Activated naive CD8-positive, alpha-beta T cell (primary cell): ENCODE data around the gene MYO1A.

ENCODE experiments used
- H3K27ac Mint-ChIP-seq: one replicate; pipeline ENCODE4 v1.8.0; 2021; ENCODE audit warnings: mixed read lengths
- H3K27me3 Mint-ChIP-seq: one replicate; pipeline ENCODE4 v1.8.0; 2021; ENCODE audit warnings: mixed read lengths
- H3K36me3 Mint-ChIP-seq: one replicate; pipeline ENCODE4 v1.8.0; 2021; ENCODE audit warnings: mixed read lengths
- H3K4me1 Mint-ChIP-seq: one replicate; pipeline ENCODE4 v1.8.0; 2021; ENCODE audit warnings: low read depth, mixed read lengths
- H3K4me3 Mint-ChIP-seq: one replicate; pipeline ENCODE4 v1.8.0; 2021; ENCODE audit warnings: mild to moderate bottlenecking, mixed read lengths
- H3K9me3 Mint-ChIP-seq: one replicate; pipeline ENCODE4 v1.8.0; 2021; ENCODE audit warnings: low read depth, mixed read lengths

The MYO1A gene

GRCh38 chr12:57049890-57050289, at the start of gene MYO1A:
TSS of gene MYO1A (minus strand) at chr12:57050129. CDS start at chr12:57048323, 1,806 bp downstream.
- no peak within 1 kb of the TSS for H3K4me3 Mint-ChIP-seq
- H3K27me3 Mint-ChIP-seq, result no peaks in the 10 kb centered on the region
- H3K9me3 Mint-ChIP-seq, result no peaks in the 10 kb centered on the region
- no peaks in the 10 kb centered on the region for H3K36me3 Mint-ChIP-seq
- H3K27ac Mint-ChIP-seq, result no peak within 1 kb of the TSS
- H3K4me1 Mint-ChIP-seq, result peaks cover 29% of the 10 kb centered on the region

GRCh38 chr12:57099047-57099714, 49.3 kb upstream of the MYO1A start:
- Mint-ChIP-seq H3K4me1 (peaks cover 58% of the 10 kb centered on the region), H3K9me3 (no peaks in the 10 kb centered on the region), H3K36me3 (peaks cover 3% of the 10 kb centered on the region), H3K4me3 (no peak overlapping the region), H3K27me3 (no peaks in the 10 kb centered on the region), H3K27ac (peak overlapping the region; percentile 86)

GRCh38 chr12:57098546-57098945, 48.6 kb upstream of the MYO1A start:
- no peak overlapping the region for H3K4me3 Mint-ChIP-seq
- peaks cover 55% of the 10 kb centered on the region for H3K4me1 Mint-ChIP-seq
- peak overlapping the region; percentile 86 for H3K27ac Mint-ChIP-seq
- peaks cover 3% of the 10 kb centered on the region for H3K36me3 Mint-ChIP-seq
- H3K9me3 Mint-ChIP-seq, result no peaks in the 10 kb centered on the region
- H3K27me3 Mint-ChIP-seq, result no peaks in the 10 kb centered on the region

- Mint-ChIP-seq H3K4me3 (no peak overlapping the region), H3K27me3 (no peaks in the 10 kb centered on the region), H3K4me1 (peaks cover 57% of the 10 kb centered on the region), H3K27ac (peak overlapping the region; percentile 74), H3K36me3 (peaks cover 3% of the 10 kb centered on the region), H3K9me3 (no peaks in the 10 kb centered on the region)
These were observed 47.6 kb upstream of the MYO1A start for GRCh38 chr12:57097554-57097835.

- Mint-ChIP-seq H3K9me3 (no peaks in the 10 kb centered on the region), H3K27me3 (no peaks in the 10 kb centered on the region), H3K4me1 (peaks cover 56% of the 10 kb centered on the region), H3K4me3 (no peak overlapping the region), H3K36me3 (peaks cover 3% of the 10 kb centered on the region), H3K27ac (peak overlapping the region; percentile 74)
These were observed 47.0 kb upstream of the MYO1A start for GRCh38 chr12:57096748-57097553.

- H3K4me3 Mint-ChIP-seq, result no peak overlapping the region
- peaks cover 56% of the 10 kb centered on the region for H3K4me1 Mint-ChIP-seq
- H3K36me3 Mint-ChIP-seq, result peaks cover 3% of the 10 kb centered on the region
- peak overlapping the region; percentile 80 for H3K27ac Mint-ChIP-seq
- H3K27me3 Mint-ChIP-seq, result no peaks in the 10 kb centered on the region
- H3K9me3 Mint-ChIP-seq, result no peaks in the 10 kb centered on the region
These were observed 46.2 kb upstream of the MYO1A start for GRCh38 chr12:57096099-57096572.

- H3K4me3 Mint-ChIP-seq, result no peak overlapping the region
- H3K27me3 Mint-ChIP-seq, result no peaks in the 10 kb centered on the region
- peak overlapping the region; percentile 80 for H3K27ac Mint-ChIP-seq
- peaks cover 57% of the 10 kb centered on the region for H3K4me1 Mint-ChIP-seq
- H3K9me3 Mint-ChIP-seq, result no peaks in the 10 kb centered on the region
- H3K36me3 Mint-ChIP-seq, result peaks cover 3% of the 10 kb centered on the region
These were observed 45.5 kb upstream of the MYO1A start for GRCh38 chr12:57095440-57095839.

- H3K4me1 Mint-ChIP-seq, result peaks cover 54% of the 10 kb centered on the region
- H3K9me3 Mint-ChIP-seq, result no peaks in the 10 kb centered on the region
- peak overlapping the region; percentile 57 for H3K4me3 Mint-ChIP-seq
- peak overlapping the region; percentile 68 for H3K27ac Mint-ChIP-seq
- H3K36me3 Mint-ChIP-seq, result peaks cover 3% of the 10 kb centered on the region
- H3K27me3 Mint-ChIP-seq, result no peaks in the 10 kb centered on the region
These were observed 44.6 kb upstream of the MYO1A start for GRCh38 chr12:57094208-57095160.

- peaks cover 52% of the 10 kb centered on the region for H3K4me1 Mint-ChIP-seq
- no peaks in the 10 kb centered on the region for H3K27me3 Mint-ChIP-seq
- H3K27ac Mint-ChIP-seq, result peak overlapping the region; percentile 87
These were observed 43.7 kb upstream of the MYO1A start for GRCh38 chr12:57093415-57094207.

GRCh38 chr12:57092876-57093414, 43.0 kb upstream of the MYO1A start:
- H3K4me3 Mint-ChIP-seq, result peak overlapping the region; percentile 80
- H3K27ac Mint-ChIP-seq, result peak overlapping the region; percentile 83
- H3K27me3 Mint-ChIP-seq, result no peaks in the 10 kb centered on the region
- H3K36me3 Mint-ChIP-seq, result peaks cover 3% of the 10 kb centered on the region
- H3K9me3 Mint-ChIP-seq, result no peaks in the 10 kb centered on the region
- H3K4me1 Mint-ChIP-seq, result peaks cover 51% of the 10 kb centered on the region

More at GRCh38 chr12:57093415-57094207, 43.7 kb upstream of the MYO1A start:
- H3K36me3 Mint-ChIP-seq, result peaks cover 3% of the 10 kb centered on the region
- H3K9me3 Mint-ChIP-seq, result no peaks in the 10 kb centered on the region
- peak overlapping the region; percentile 80 for H3K4me3 Mint-ChIP-seq

GRCh38 chr12:57092529-57092862, 42.6 kb upstream of the MYO1A start:
- H3K27me3 Mint-ChIP-seq, result no peaks in the 10 kb centered on the region
- no peaks in the 10 kb centered on the region for H3K9me3 Mint-ChIP-seq
- peaks cover 3% of the 10 kb centered on the region for H3K36me3 Mint-ChIP-seq
- H3K4me1 Mint-ChIP-seq, result peaks cover 53% of the 10 kb centered on the region
- peak overlapping the region; percentile 83 for H3K27ac Mint-ChIP-seq
- H3K4me3 Mint-ChIP-seq, result peak overlapping the region; percentile 74

GRCh38 chr12:57091638-57092528, 42.0 kb upstream of the MYO1A start:
- Mint-ChIP-seq H3K9me3 (no peaks in the 10 kb centered on the region), H3K27ac (peak overlapping the region; percentile 83), H3K4me3 (peak overlapping the region; percentile 95), H3K4me1 (peaks cover 53% of the 10 kb centered on the region), H3K27me3 (no peaks in the 10 kb centered on the region), H3K36me3 (peaks cover 3% of the 10 kb centered on the region)

- Mint-ChIP-seq H3K36me3 (peaks cover under 1% of the 10 kb centered on the region), H3K27me3 (no peaks in the 10 kb centered on the region), H3K4me3 (peak overlapping the region; percentile 95), H3K4me1 (peaks cover 56% of the 10 kb centered on the region), H3K27ac (peak overlapping the region; percentile 84), H3K9me3 (no peaks in the 10 kb centered on the region)
These were observed 41.2 kb upstream of the MYO1A start for GRCh38 chr12:57090924-57091637.
